K562 (cell line): ENCODE results near the gene CELA3B. TPM values are rescaled to one million over a fixed set of nuclear protein-coding genes. Genes with fewer than 3 reads are reported as not detected.

Source experiments
- ARID2 ChIP-seq: fragments of 450-650 bp; IDR thresholded peaks from 2 replicates; pipeline ENCODE4 v1.6.1; 2017; ENCODE audit warnings: antibody characterized with exemption, mild to moderate bottlenecking
- BMI1 ChIP-seq: fragments of 150-350 bp; IDR thresholded peaks from 2 replicates; pipeline ENCODE4 v1.6.1; 2014; ENCODE audit warnings: low read length
- CHD4 ChIP-seq: fragments of 200-600 bp; sonication (generic); IDR thresholded peaks from 3 replicates; pipeline ENCODE4 v1.6.1; 2012; ENCODE audit warnings: low read depth, mild to moderate bottlenecking, mixed read lengths, low read length, inconsistent platforms; ENCODE audit not compliant: insufficient read depth, insufficient replicate concordance, poor library complexity, severe bottlenecking
- CXXC5 ChIP-seq: fragments of 250-450 bp; sonication (Bioruptor Pico); IDR thresholded peaks from 2 replicates; pipeline ENCODE4 v1.8.0; 2022; ENCODE audit warnings: inconsistent platforms, mild to moderate bottlenecking, moderate library complexity
- ETV6 ChIP-seq, 3 experiments: fragments of 150-350 bp in 1 of 3; sonication (generic) in 1 of 3; formaldehyde crosslinking in 1 of 3; IDR thresholded peaks; 2 replicates each; pipeline versions ENCODE4 v1.6.1 to v1.8.0; 2014 to 2022; ENCODE audit warnings: borderline replicate concordance in 2 of 3, low read depth in 2 of 3, antibody characterized with exemption in 1 of 3, low read length in 1 of 3, mild to moderate bottlenecking in 1 of 3, missing genetic modification reagents in 1 of 3
- FOXP4 ChIP-seq: sonication (generic); formaldehyde crosslinking; IDR thresholded peaks from 2 replicates; pipeline ENCODE4 v1.8.0; 2022; ENCODE audit warnings: mild to moderate bottlenecking, missing genetic modification reagents, borderline replicate concordance
- GABPB1 ChIP-seq: sonication (generic); formaldehyde crosslinking; IDR thresholded peaks from 2 replicates; pipeline ENCODE4 v1.8.0; 2022; ENCODE audit warnings: mild to moderate bottlenecking, missing genetic modification reagents
- GTF2E2 ChIP-seq: fragments of 200-800 bp; sonication (Bioruptor generic); IDR thresholded peaks from 2 replicates; pipeline ENCODE4 v1.6.1; 2016; ENCODE audit warnings: missing genetic modification characterization, missing compliant biosample characterization
- HNRNPUL1 ChIP-seq: fragments of 200-400 bp; formaldehyde crosslinking; IDR thresholded peaks from 2 replicates; pipeline ENCODE4 v1.6.1; 2017; ENCODE audit warnings: low read length
- IRF9 ChIP-seq: fragments of 450-650 bp; IDR thresholded peaks from 2 replicates; pipeline ENCODE4 v1.6.1; 2016; ENCODE audit warnings: missing biosample characterization, missing genetic modification characterization
- PTRF ChIP-seq: fragments of 450-650 bp; IDR thresholded peaks from 2 replicates; pipeline ENCODE4 v1.6.1; 2016; ENCODE audit warnings: mild to moderate bottlenecking, missing genetic modification characterization, missing compliant biosample characterization
- RAD51 ChIP-seq: fragments of 450-650 bp; IDR thresholded peaks from 2 replicates; pipeline ENCODE4 v1.7.1; 2016; ENCODE audit warnings: low read depth, mild to moderate bottlenecking, borderline replicate concordance
- RREB1 ChIP-seq: fragments of 250-450 bp; sonication (Bioruptor Pico); IDR thresholded peaks from 2 replicates; pipeline ENCODE4 v1.4.0; 2020
- SMAD4 ChIP-seq: fragments of 250-450 bp; sonication (Bioruptor Pico); conservative IDR thresholded peaks from 2 replicates; pipeline ENCODE4 v1.8.0; 2021; ENCODE audit warnings: inconsistent platforms, mild to moderate bottlenecking, moderate library complexity
- TAL1 ChIP-seq: fragments of 450-650 bp; IDR thresholded peaks from 2 replicates; pipeline ENCODE4 v1.6.1; 2016; ENCODE audit warnings: mild to moderate bottlenecking
- TCFL5 ChIP-seq: fragments of 250-450 bp; sonication (Bioruptor Pico); conservative IDR thresholded peaks from 2 replicates; pipeline ENCODE4 v1.6.1; 2021; ENCODE audit warnings: mild to moderate bottlenecking, moderate library complexity, matching md5 sums
- TOE1 ChIP-seq, 2 experiments: fragments of 450-650 bp in 1 of 2; sonication (generic) in 1 of 2; formaldehyde crosslinking in 1 of 2; IDR thresholded peaks; 2 replicates each; pipeline versions ENCODE4 v1.7.1 to v1.8.0; 2016 to 2022; ENCODE audit warnings: borderline replicate concordance in 2 of 2, mild to moderate bottlenecking in 2 of 2, antibody characterized with exemption in 1 of 2, inconsistent platforms in 1 of 2, low read depth in 1 of 2, missing genetic modification reagents in 1 of 2, moderate library complexity in 1 of 2
- ZC3H8 ChIP-seq: fragments of 450-650 bp; IDR thresholded peaks from 2 replicates; pipeline ENCODE4 v1.6.1; 2017
- ZNF24 ChIP-seq: fragments of 450-650 bp; IDR thresholded peaks from 2 replicates; pipeline ENCODE4 v1.6.1; 2016
- ZNF586 ChIP-seq: fragments of 450-650 bp; formaldehyde crosslinking; conservative IDR thresholded peaks from 2 replicates; pipeline ENCODE4 v1.4.0; 2020; ENCODE audit warnings: mild to moderate bottlenecking, moderate library complexity
- polyA plus RNA-seq, 8 experiments: library from polyadenylated mRNA; depleted of rRNA in 4 of 8; stranded (reverse) in 5 of 8; unstranded in 3 of 8; fragments of >200 nt; fragmentation: Nextera tagmentation in 2 of 8; fragmentation: Illumina TruSeq in 1 of 8; extraction: Ambion mirVana in 2 of 8; extraction: Trizol in 1 of 8; gene quantifications; 2 replicates each; pipeline versions ENCODE4 v1.2.1 to v1.2.3, GENCODE V29; 2011 to 2014; ENCODE audit warnings: inconsistent platforms in 1 of 8, missing spikeins in 1 of 8
- total RNA-seq, 7 experiments: library from RNA; depleted of rRNA in 6 of 7; stranded (reverse); fragments of >200 nt in 6 of 7; fragmentation: Illumina TruSeq in 2 of 7; extraction: Trizol in 2 of 7; gene quantifications; 2 replicates each; pipeline versions ENCODE4 v1.2.1 to v1.2.3, GENCODE V29; 2011 to 2021; ENCODE audit warnings: low replicate concordance in 1 of 7

CELA3B gene
- total and polyA plus RNA-seq, 9 of the 15 experiments (the other 6 are each of a cell fraction or from before 2014, with no cell fraction given), result 3.1 TPM; not detected in 8

GRCh38 chr1:22038036-22038435 lies 61.2 kb downstream of the CELA3B start (continued):
- TF ChIP-seq RREB1 (CRISPR knock-in tag) (0 out of 2 replicates have a peak, but pooled peaks have one; percentile 28), TOE1 (IDR thresholded peaks at IDR 0.05; ENCODE audit: borderline replicate concordance) (peak; percentile 38; the same call in 1 of the 2 replicates), TOE1 (CRISPR knock-in tag; IDR thresholded peaks at IDR 0.05; ENCODE audit: borderline replicate concordance, low read depth) (no peak), TAL1 (no peak), BMI1 (no peak), GABPB1 (no peak), CHD4 (no peak), IRF9 (tag) (no peak), ZC3H8 (no peak), ZNF24 (no peak), FOXP4 (CRISPR knock-in tag) (no peak), SMAD4 (CRISPR knock-in tag) (0 out of 2 replicates have a peak, but pooled peaks have one; percentile 39), ETV6 (IDR thresholded peaks at IDR 0.05; ENCODE audit: borderline replicate concordance in 1 of 2, low read depth in 2 of 2, low read length in 1 of 2) (no peak), ETV6 (CRISPR knock-in tag; IDR thresholded peaks at IDR 0.05; ENCODE audit: borderline replicate concordance) (no peak), TCFL5 (CRISPR knock-in tag) (no peak), PTRF (tag) (no peak), RAD51 (peak; percentile 69; the same call in 1 of the 2 replicates), ARID2 (no peak), ZNF586 (CRISPR knock-in tag) (no peak), GTF2E2 (tag) (no peak), HNRNPUL1 (no peak), CXXC5 (peak; percentile 17; the same call in 1 of the 2 replicates)
